AG10803 (cell line): ENCODE measurements around the gene LIAS.

Experiments used
- DNase-seq: peaks from one replicate; pipeline ENCODE4 v3.0.0; 2010; ENCODE audit warnings: low read depth
- H3K4me3 ChIP-seq: 2 replicates; pipeline ENCODE4 v1.5.1; 2011; ENCODE audit warnings: mild to moderate bottlenecking, low read length, control low read depth
- CTCF ChIP-seq: conservative IDR thresholded peaks from 2 replicates; pipeline ENCODE4 v1.5.1; 2011; ENCODE audit warnings: mild to moderate bottlenecking, low read length, control low read depth, inconsistent platforms

Gene LIAS

DNA sequence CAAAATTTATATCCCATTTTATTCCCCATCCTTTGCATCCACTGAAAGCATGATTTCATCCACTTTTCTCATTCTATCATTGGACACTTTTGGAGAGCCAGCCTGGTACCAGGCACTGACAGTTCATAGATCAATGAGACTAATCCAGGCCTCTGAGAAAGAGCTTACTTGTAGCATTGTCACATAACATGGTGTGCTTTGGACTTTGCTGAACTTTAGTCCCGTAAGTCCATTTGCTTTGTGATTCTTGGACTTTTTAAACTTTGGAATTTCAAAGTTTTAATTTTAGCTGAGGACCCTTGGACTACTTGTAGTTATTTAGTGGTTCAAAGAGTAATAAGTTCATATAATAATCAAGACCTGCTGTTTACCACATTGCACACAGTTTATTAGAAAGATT, 11.5 kb downstream of the LIAS start:
- no peak overlapping the region for H3K4me3 ChIP-seq
- DNase-seq, result no peak
- no peak for TF ChIP-seq CTCF

GRCh38 chr4:39472396-39472795, 13.5 kb downstream of the LIAS start:
- no peak for TF ChIP-seq CTCF
- H3K4me3 ChIP-seq, result no peak overlapping the region
- peak; percentile 71 for DNase-seq

- DNase-seq, result no peak
- no peak overlapping the region for H3K4me3 ChIP-seq
- TF ChIP-seq CTCF, result no peak
These were observed 17.5 kb downstream of the LIAS start for GRCh38 chr4:39476187-39476895.

- no peak for DNase-seq
- no peak overlapping the region for H3K4me3 ChIP-seq
- no peak for TF ChIP-seq CTCF
These were observed 21.4 kb downstream of the LIAS start for GRCh38 chr4:39480251-39480650.

DNA sequence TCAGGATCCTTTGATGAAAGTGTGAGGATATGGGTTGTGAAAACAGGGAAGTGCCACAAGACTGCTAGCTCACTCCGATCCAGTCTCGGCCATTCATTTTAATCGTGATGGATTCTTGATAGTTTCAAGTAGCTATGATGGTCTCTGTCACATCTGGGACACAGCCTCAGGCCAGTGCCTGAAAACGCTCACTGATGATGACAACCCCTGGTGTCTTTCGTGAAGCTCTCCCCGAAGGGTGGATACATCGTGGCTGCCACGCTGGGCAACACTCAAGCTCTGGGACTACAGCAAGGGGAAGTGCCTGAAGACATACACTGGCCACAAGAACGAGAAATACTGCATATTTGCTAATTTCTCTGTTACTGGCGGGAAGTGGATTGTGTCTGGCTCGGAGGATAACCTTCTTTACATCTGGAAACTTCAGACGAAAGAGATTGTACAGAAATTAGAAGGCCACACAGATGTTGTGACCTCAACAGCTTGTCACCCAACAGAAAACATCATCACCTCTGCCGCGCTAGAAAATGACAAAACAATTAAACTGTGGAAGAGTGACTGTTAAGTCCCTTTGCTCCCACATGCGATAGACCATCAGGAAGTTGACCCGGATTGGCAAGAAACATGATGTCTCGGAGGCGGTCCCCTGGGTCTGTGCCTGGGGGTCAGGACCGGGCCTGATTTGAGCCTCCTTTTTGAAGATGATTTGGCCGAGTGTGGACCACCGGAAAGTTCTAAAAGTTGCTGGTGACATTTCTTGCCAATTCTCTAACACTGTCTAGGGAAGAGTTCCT, 22.2 kb downstream of the LIAS start:
- no peak for TF ChIP-seq CTCF
- no peak overlapping the region for H3K4me3 ChIP-seq
- DNase-seq, result no peak

DNA sequence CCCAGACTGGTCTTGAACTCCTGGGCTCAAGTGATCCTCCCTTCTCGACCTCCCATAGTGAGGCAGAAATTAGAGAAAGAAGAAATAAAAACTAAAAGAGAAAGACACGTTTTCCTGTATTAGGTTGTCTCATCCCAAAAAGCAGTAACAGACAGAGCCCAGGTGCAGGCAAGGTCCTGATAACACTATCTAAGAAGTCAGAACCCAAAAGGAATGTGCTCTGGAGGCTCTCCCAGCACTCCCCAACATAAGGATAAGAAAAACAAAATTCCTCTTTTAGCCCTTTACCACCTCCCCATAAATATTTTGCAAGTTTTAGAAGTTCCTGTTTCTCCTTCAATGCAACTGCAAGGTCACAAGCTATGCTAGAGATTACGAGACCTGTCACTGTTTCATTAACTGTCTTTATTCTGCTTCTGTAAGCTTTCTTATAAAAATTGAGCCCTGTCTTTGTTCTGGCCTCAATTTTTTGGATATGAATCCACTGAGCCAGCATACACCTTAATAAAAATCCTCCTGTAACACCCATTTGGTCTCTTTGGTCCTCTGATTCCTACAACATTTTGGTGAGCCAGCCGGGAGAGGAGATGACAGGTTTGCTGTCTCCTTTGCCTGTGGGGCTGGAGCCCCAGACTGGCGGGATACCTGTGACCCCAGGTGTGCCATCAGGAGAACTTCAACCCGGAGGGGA, 25.9 kb downstream of the LIAS start:
- no peak for DNase-seq
- H3K4me3 ChIP-seq, result no peak overlapping the region
- TF ChIP-seq CTCF, result no peak
